Trophoblast cell (in vitro differentiated cells and primary cell): ENCODE data around the gene CTDSP2.

Source experiments
- DNase-seq, 2 donors: peaks; one replicate each; pipeline ENCODE4 v3.0.0-alpha.2; 2016
- H2AFZ ChIP-seq: 2 replicates; pipeline ENCODE4 v1.6.1; 2013; ENCODE audit warnings: low read length, moderate library complexity, mild to moderate bottlenecking; ENCODE audit not compliant: insufficient read depth, poor library complexity
- H2AK5ac ChIP-seq: 2 replicates; pipeline ENCODE4 v1.6.1; 2013; ENCODE audit warnings: mild to moderate bottlenecking, low read length
- H2BK120ac ChIP-seq: 2 replicates; pipeline ENCODE4 v1.6.1; 2013; ENCODE audit warnings: low read length, mild to moderate bottlenecking, moderate library complexity; ENCODE audit not compliant: insufficient read depth, poor library complexity
- H2BK12ac ChIP-seq: 2 replicates; pipeline ENCODE4 v1.6.1; 2013; ENCODE audit warnings: mild to moderate bottlenecking, low read length, moderate library complexity
- H2BK5ac ChIP-seq: 2 replicates; pipeline ENCODE4 v1.6.1; 2013; ENCODE audit warnings: low read length, low read depth, moderate library complexity, mild to moderate bottlenecking; ENCODE audit not compliant: poor library complexity
- H3K14ac ChIP-seq: 2 replicates; pipeline ENCODE4 v1.6.1; 2013; ENCODE audit warnings: mild to moderate bottlenecking, low read length
- H3K18ac ChIP-seq: 2 replicates; pipeline ENCODE4 v1.6.1; 2013; ENCODE audit warnings: mild to moderate bottlenecking, low read length
- H3K23ac ChIP-seq: 2 replicates; pipeline ENCODE4 v1.6.1; 2013; ENCODE audit warnings: low read length
- H3K27ac ChIP-seq: 2 replicates; pipeline ENCODE4 v1.5.1; 2013; ENCODE audit warnings: low read depth, mild to moderate bottlenecking, inconsistent platforms, low read length, moderate library complexity
- H3K27me3 ChIP-seq: 2 replicates; pipeline ENCODE4 v1.6.1; 2013; ENCODE audit warnings: inconsistent platforms, mild to moderate bottlenecking, low read length, moderate library complexity; ENCODE audit not compliant: insufficient read depth
- H3K36me3 ChIP-seq, 2 experiments: 1 replicate in 1 of 2; 2 replicates in 1 of 2; pipeline ENCODE4 v1.6.1; 2013; ENCODE audit warnings: low read length in 2 of 2, mild to moderate bottlenecking in 2 of 2, moderate library complexity in 1 of 2; ENCODE audit not compliant: insufficient read depth in 2 of 2, control insufficient read depth in 1 of 2
- H3K4ac ChIP-seq: 2 replicates; pipeline ENCODE4 v1.6.1; 2013; ENCODE audit warnings: low read depth, mild to moderate bottlenecking, low read length, moderate library complexity
- H3K4me1 ChIP-seq, 2 experiments: 1 replicate in 1 of 2; 2 replicates in 1 of 2; pipeline ENCODE4 v1.6.1; 2013; ENCODE audit warnings: low read length in 2 of 2, mild to moderate bottlenecking in 2 of 2, moderate library complexity in 1 of 2; ENCODE audit not compliant: insufficient read depth in 2 of 2, control insufficient read depth in 1 of 2
- H3K4me2 ChIP-seq: 2 replicates; pipeline ENCODE4 v1.6.1; 2013; ENCODE audit warnings: inconsistent platforms, mild to moderate bottlenecking, low read length, moderate library complexity
- H3K4me3 ChIP-seq: 2 replicates; pipeline ENCODE4 v1.5.1; 2013; ENCODE audit warnings: mild to moderate bottlenecking, low read depth, low read length, inconsistent platforms
- H3K79me1 ChIP-seq: one replicate; pipeline ENCODE4 v1.6.1; 2013; ENCODE audit warnings: low read length
- H3K79me2 ChIP-seq: 2 replicates; pipeline ENCODE4 v1.6.1; 2013; ENCODE audit warnings: low read length, mild to moderate bottlenecking; ENCODE audit not compliant: control insufficient read depth, insufficient read depth, poor library complexity
- H3K9ac ChIP-seq: 2 replicates; pipeline ENCODE4 v1.6.1; 2013; ENCODE audit warnings: mild to moderate bottlenecking, low read length
- H3K9me3 ChIP-seq: 2 replicates; pipeline ENCODE4 v1.6.1; 2013; ENCODE audit warnings: low read depth, mild to moderate bottlenecking, control low read depth, inconsistent platforms, low read length; ENCODE audit not compliant: insufficient read depth
- H4K12ac ChIP-seq: 2 replicates; pipeline ENCODE4 v1.6.1; 2013; ENCODE audit warnings: low read depth, mild to moderate bottlenecking, low read length, moderate library complexity
- H4K8ac ChIP-seq: 2 replicates; pipeline ENCODE4 v1.6.1; 2013; ENCODE audit warnings: low read depth, mild to moderate bottlenecking, low read length, moderate library complexity
- H4K91ac ChIP-seq: one replicate; pipeline ENCODE4 v1.6.1; 2013; ENCODE audit warnings: low read depth, mild to moderate bottlenecking, low read length, moderate library complexity
- WGBS: extraction: QIAGEN DNeasy Blood & Tissue Kit; methylation state at CpG from one replicate; pipeline ENCODE4 v1.1.7; 2013; ENCODE audit warnings: missing lambda C conversion rate; ENCODE audit not compliant: insufficient read length, insufficient coverage; ENCODE audit errors: extremely low coverage; 5-methylcytosine and 5-hydroxymethylcytosine counted together

The CTDSP2 gene

DNA sequence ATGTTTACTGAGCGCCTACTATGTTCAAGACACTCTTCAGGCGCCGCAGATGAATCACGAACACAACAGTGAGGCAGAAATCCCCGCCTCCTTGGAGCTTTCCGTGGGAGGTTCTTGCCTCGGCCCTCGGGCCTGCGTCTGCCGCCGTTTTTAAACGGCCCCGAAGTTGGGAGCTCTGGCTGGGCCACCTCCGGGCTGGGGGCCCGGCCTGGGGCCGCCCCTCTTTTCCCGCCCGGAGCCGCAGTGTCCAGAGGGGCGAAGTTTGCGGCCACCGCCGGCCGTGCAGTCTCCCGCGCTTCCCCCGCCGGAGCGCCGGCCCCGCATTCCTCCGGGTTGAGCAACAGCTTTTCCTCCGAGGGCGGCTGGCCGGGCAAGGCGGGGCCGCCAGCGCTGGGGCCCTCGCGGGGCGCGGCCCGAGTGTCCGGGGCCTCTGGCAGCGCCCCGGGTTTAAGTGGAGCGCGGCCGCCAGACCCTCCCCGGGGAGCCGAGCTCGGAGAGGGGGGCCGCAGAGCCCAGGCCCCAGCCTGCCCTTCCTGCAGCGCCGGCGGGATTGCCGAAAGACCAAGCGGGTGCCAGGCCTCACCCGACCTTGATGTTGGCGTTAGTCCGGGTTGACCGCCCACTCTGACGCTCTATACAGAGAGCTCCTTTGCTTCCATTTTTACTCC, 18.7 kb upstream of the CTDSP2 start:
- Histone ChIP-seq H3K79me2 (no peaks in the 10 kb centered on the region), H3K14ac (peak overlapping the region; percentile 76), H2BK120ac (peak overlapping the region; percentile 34), H3K4me2 (peak overlapping the region; percentile 63), H2BK5ac (peak overlapping the region; percentile 34), H3K23ac (no peak overlapping the region), H4K8ac (peak overlapping the region; percentile 67), H3K18ac (peak overlapping the region; percentile 84), H3K27me3 (no peaks in the 10 kb centered on the region), H3K27ac (peak overlapping the region; percentile 4), H3K9me3 (no peaks in the 10 kb centered on the region), H2BK12ac (peak overlapping the region; percentile 37), H4K91ac (peak overlapping the region; percentile 64), H2AK5ac (no peak overlapping the region), H3K4me1 (peaks cover 2 to 6% of the 10 kb centered on the region in 2 experiments), H3K9ac (peak overlapping the region; percentile 9), H3K79me1 (peaks cover 6% of the 10 kb centered on the region), H4K12ac (peak overlapping the region; percentile 71), H3K36me3 (no peaks in the 10 kb centered on the region), H3K4ac (no peak overlapping the region), H2AFZ (peak overlapping the region; percentile 71), H3K4me3 (peak overlapping the region; percentile 53)
- DNase-seq: peak; percentile 46 to 77
- WGBS: no CpG with 5 or more reads among the region's 63 CpGs

DNA sequence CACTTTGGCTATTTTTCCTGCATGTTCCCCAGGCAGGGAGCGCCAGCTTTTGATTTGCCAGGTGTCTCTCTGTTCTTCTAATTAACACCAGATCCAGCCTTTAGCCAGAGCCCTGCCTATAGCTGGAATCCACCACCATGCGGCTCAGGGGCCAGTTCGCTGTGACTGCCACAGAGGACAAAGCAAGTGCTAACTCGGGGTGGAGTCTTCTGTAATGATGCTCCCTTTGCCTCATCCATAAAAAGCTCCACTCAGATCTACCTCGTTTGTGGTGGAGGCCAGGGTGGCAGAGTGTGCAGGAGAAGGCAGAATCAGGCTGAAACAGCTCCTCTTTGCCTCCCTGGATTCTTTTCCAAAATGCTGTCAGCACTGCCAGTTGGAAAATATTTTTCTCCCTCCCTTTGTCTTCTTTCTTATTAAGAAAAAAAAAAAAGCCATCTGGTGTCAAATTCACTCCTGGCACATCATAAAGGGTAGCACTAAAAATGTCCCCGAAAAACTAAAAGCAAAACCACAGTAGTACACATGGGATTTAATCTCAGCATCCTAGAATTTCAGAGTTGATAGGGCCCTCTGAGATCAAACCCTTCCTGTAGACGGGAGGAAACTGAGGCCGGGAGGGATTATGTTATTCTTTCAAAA, 18.0 kb upstream of the CTDSP2 start:
- no peak overlapping the region for H3K4me3 ChIP-seq
- H3K14ac ChIP-seq: no peak overlapping the region
- no peak for DNase-seq
- peaks cover 2 to 6% of the 10 kb centered on the region in 2 experiments for H3K4me1 ChIP-seq
- no peak overlapping the region for H2AK5ac ChIP-seq
- no peak overlapping the region for H4K91ac ChIP-seq
- no peak overlapping the region for H3K4ac ChIP-seq
- WGBS: no CpG with 5 or more reads among the region's 8 CpGs
- H3K79me2 ChIP-seq: no peaks in the 10 kb centered on the region
- H3K9ac ChIP-seq: no peak overlapping the region
- peak overlapping the region; percentile 34 for H2BK120ac ChIP-seq
- H3K79me1 ChIP-seq: peaks cover 6% of the 10 kb centered on the region
- H2BK12ac ChIP-seq: no peak overlapping the region
- H3K27ac ChIP-seq: no peak overlapping the region
- H4K12ac ChIP-seq: no peak overlapping the region
- no peak overlapping the region for H3K18ac ChIP-seq
- no peak overlapping the region for H4K8ac ChIP-seq
- no peak overlapping the region for H3K23ac ChIP-seq
- H3K36me3 ChIP-seq: no peaks in the 10 kb centered on the region
- no peaks in the 10 kb centered on the region for H3K9me3 ChIP-seq
- H3K4me2 ChIP-seq: peak overlapping the region; percentile 63
- H2AFZ ChIP-seq: peak overlapping the region; percentile 12
- H3K27me3 ChIP-seq: no peaks in the 10 kb centered on the region
- no peak overlapping the region for H2BK5ac ChIP-seq

DNA sequence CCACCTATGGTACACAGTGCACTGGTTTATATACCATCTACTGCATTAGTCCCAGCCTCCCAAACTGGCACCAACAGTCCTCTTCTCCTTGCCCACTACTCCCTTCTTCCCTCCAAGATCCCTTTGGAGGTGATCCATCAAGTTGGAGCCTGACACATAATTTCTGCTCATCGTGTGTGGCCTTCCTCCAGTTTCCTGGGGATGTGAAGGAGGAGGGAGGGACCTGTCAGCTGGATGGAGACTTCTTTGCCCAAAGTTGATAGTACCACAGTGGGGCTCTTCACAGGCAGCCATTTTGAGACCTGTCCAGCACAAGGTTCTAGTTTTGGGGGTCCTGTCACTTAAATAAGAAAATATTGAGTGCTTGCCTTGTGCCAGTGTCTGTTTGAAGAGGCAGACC, 17.1 kb upstream of the CTDSP2 start:
- Histone ChIP-seq H2AK5ac (no peak overlapping the region), H4K12ac (no peak overlapping the region), H3K36me3 (no peaks in the 10 kb centered on the region), H3K23ac (no peak overlapping the region), H3K18ac (no peak overlapping the region), H3K4me2 (no peak overlapping the region), H2BK120ac (no peak overlapping the region), H3K27ac (no peak overlapping the region), H4K91ac (no peak overlapping the region), H2BK12ac (no peak overlapping the region), H3K9ac (no peak overlapping the region), H3K79me1 (peaks cover 6% of the 10 kb centered on the region), H3K79me2 (no peaks in the 10 kb centered on the region), H3K14ac (no peak overlapping the region), H3K4me1 (peaks cover 2 to 6% of the 10 kb centered on the region in 2 experiments), H4K8ac (no peak overlapping the region), H3K9me3 (no peaks in the 10 kb centered on the region), H3K4me3 (no peak overlapping the region), H3K27me3 (no peaks in the 10 kb centered on the region), H2BK5ac (no peak overlapping the region), H3K4ac (no peak overlapping the region), H2AFZ (no peak overlapping the region)
- DNase-seq: no peak
- WGBS: no CpG with 5 or more reads among the region's 1 CpG

DNA sequence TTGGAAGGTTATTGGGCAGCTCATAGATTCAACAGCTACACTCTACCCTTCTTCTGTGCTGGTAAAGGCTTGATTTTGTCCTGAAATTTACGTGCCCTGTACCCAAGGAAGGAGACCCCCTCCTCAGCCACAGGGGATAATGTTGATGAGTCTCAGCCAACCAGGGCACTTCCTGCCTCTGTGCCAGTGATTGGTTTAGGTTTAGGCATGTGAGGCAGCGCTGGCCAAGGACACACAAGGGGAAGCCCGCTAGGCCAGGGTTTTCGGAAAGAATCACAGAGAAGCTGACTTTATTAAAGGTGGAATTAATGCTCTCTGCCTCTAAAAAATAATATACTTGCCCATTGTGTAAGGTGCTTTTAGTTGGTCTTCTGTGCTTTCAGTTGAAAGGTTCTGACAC, 15.4 kb upstream of the CTDSP2 start:
- Histone ChIP-seq H3K27ac (no peak overlapping the region), H2AFZ (no peak overlapping the region), H3K9me3 (no peaks in the 10 kb centered on the region), H2BK120ac (no peak overlapping the region), H3K79me1 (peaks cover 6% of the 10 kb centered on the region), H3K4ac (no peak overlapping the region), H2BK5ac (no peak overlapping the region), H3K23ac (no peak overlapping the region), H3K79me2 (no peaks in the 10 kb centered on the region), H3K4me2 (no peak overlapping the region), H3K36me3 (no peaks in the 10 kb centered on the region), H3K27me3 (no peaks in the 10 kb centered on the region), H4K91ac (no peak overlapping the region), H2BK12ac (no peak overlapping the region), H4K8ac (no peak overlapping the region), H3K18ac (no peak overlapping the region), H3K9ac (no peak overlapping the region), H4K12ac (no peak overlapping the region), H3K14ac (no peak overlapping the region), H3K4me1 (peaks cover 2 to 6% of the 10 kb centered on the region in 2 experiments), H3K4me3 (no peak overlapping the region), H2AK5ac (no peak overlapping the region)
- DNase-seq: no peak
- no CpG with 5 or more reads among the region's 4 CpGs for WGBS
